PFSK-1 (cell line): ENCODE data around the gene SAMD4A.

Experiments used
- POLR2AphosphoS5 ChIP-seq: IDR thresholded peaks from 2 replicates; pipeline ENCODE4 v1.6.1; 2012; ENCODE audit warnings: low read depth, mild to moderate bottlenecking, control low read depth, low read length, moderate library complexity
- TF ChIP-seq, protein P1 (sequence below), 2 experiments: IDR thresholded peaks; 2 replicates each; pipeline versions ENCODE4 v1.6.1 to v1.8.0; 2011 to 2012; ENCODE audit warnings: low read depth in 2 of 2, low read length in 2 of 2, control low read depth in 1 of 2, inconsistent platforms in 1 of 2, mild to moderate bottlenecking in 1 of 2, moderate library complexity in 1 of 2; ENCODE audit not compliant: insufficient read depth in 1 of 2

DNA sequence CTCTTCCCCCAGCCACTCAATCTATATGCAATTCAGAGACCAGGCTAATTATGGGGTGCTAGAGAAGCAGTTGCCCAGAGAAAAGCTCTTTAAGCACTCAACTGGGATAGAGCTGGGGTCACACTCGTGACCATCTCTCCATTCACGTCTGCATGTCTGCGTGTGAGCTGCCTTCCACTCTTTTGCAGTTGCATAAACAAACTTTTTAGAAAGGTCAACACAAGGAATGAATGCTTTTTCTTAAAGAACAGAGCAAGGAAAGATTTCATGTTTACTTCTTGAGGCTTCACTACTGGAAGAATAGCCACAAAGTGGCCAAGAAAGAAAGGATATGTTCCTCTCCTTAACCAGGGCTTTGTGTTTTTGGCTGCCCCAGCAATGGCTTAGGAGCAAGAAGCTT is 151.1 kb downstream of the SAMD4A start:
- TF ChIP-seq, protein P1, sequence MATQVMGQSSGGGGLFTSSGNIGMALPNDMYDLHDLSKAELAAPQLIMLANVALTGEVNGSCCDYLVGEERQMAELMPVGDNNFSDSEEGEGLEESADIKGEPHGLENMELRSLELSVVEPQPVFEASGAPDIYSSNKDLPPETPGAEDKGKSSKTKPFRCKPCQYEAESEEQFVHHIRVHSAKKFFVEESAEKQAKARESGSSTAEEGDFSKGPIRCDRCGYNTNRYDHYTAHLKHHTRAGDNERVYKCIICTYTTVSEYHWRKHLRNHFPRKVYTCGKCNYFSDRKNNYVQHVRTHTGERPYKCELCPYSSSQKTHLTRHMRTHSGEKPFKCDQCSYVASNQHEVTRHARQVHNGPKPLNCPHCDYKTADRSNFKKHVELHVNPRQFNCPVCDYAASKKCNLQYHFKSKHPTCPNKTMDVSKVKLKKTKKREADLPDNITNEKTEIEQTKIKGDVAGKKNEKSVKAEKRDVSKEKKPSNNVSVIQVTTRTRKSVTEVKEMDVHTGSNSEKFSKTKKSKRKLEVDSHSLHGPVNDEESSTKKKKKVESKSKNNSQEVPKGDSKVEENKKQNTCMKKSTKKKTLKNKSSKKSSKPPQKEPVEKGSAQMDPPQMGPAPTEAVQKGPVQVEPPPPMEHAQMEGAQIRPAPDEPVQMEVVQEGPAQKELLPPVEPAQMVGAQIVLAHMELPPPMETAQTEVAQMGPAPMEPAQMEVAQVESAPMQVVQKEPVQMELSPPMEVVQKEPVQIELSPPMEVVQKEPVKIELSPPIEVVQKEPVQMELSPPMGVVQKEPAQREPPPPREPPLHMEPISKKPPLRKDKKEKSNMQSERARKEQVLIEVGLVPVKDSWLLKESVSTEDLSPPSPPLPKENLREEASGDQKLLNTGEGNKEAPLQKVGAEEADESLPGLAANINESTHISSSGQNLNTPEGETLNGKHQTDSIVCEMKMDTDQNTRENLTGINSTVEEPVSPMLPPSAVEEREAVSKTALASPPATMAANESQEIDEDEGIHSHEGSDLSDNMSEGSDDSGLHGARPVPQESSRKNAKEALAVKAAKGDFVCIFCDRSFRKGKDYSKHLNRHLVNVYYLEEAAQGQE (IDR thresholded peaks at IDR 0.05; ENCODE audit: insufficient read depth in 1 of 2, low read depth in 2 of 2, low read length in 2 of 2) = no peak
- no peak for TF ChIP-seq POLR2AphosphoS5
